Gastroesophageal sphincter (tissue), 3 donors: Measurements from ENCODE around the gene RUFY1.

Experiments used
- EP300 ChIP-seq: sonication (generic); formaldehyde crosslinking; IDR thresholded peaks from one replicate; pipeline ENCODE4 v1.6.1; 2017; ENCODE audit warnings: antibody characterized with exemption, mild to moderate bottlenecking
- POLR2A ChIP-seq, 2 donors: fragments of 450-650 bp; IDR thresholded peaks; one replicate each; pipeline ENCODE4 v1.6.1; 2017; ENCODE audit warnings: antibody characterized with exemption in 2 of 2, mild to moderate bottlenecking in 2 of 2, moderate library complexity in 1 of 2
- POLR2AphosphoS5 ChIP-seq: sonication (generic); formaldehyde crosslinking; IDR thresholded peaks from one replicate; pipeline ENCODE4 v1.6.1; 2017; ENCODE audit warnings: antibody characterized with exemption
- TF ChIP-seq, protein P1 (sequence below), 4 experiments: fragments of 200-600 bp in 2 of 4; fragments of 450-650 bp in 2 of 4; sonication (generic) in 1 of 4; IDR thresholded peaks; one replicate each; pipeline ENCODE4 v1.5.1; 2017 to 2019; ENCODE audit warnings: antibody characterized with exemption in 4 of 4, mild to moderate bottlenecking in 2 of 4, moderate library complexity in 2 of 4

DNA sequence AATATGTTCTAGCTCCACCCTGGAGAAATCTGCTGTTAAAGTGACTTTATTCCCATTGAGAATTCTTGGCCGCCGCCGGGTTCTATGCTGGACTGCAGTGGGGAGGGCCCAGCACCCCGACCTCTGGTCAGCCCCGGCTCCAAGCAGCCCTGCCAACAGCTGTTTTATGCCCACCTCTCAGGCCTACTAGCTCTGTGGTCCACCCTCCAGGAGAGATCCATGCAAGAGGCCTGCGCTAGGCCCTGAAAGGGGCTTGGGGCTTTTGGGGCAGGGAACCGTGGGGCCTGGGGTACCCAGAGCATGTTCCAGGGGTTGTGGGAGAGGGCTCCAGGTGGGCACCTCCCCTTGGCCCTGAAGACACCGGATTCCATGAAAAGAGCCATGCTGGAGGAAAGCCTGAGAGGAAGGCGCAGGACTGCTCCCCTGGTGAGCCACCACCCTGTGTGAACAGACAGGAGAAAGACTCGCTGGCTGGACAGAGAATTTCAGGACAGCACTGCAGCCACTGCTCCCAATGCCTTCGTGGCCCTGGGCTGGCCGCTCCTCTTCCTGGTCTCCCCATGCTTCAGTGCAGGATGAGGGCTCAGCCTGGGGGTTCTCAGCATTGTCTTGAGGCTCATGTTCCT, 44.6 kb upstream of the RUFY1 start:
- TF ChIP-seq, protein P1, sequence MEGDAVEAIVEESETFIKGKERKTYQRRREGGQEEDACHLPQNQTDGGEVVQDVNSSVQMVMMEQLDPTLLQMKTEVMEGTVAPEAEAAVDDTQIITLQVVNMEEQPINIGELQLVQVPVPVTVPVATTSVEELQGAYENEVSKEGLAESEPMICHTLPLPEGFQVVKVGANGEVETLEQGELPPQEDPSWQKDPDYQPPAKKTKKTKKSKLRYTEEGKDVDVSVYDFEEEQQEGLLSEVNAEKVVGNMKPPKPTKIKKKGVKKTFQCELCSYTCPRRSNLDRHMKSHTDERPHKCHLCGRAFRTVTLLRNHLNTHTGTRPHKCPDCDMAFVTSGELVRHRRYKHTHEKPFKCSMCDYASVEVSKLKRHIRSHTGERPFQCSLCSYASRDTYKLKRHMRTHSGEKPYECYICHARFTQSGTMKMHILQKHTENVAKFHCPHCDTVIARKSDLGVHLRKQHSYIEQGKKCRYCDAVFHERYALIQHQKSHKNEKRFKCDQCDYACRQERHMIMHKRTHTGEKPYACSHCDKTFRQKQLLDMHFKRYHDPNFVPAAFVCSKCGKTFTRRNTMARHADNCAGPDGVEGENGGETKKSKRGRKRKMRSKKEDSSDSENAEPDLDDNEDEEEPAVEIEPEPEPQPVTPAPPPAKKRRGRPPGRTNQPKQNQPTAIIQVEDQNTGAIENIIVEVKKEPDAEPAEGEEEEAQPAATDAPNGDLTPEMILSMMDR (IDR thresholded peaks at IDR 0.05), result no peak
- TF ChIP-seq POLR2A (IDR thresholded peaks at IDR 0.05) (no peak), EP300 (no peak), POLR2AphosphoS5 (no peak)
